GM12878 (cell line): ENCODE results near the gene MAML3. TPM values are rescaled to one million over a fixed set of nuclear protein-coding genes. Genes with fewer than 3 reads are reported as not detected.

ENCODE experiments used
- ATAC-seq: fragments of 200-7000 bp; cut with Tn5 transposase; 3 replicates; pipeline ENCODE4 v1.9.1; 2020; ENCODE audit warnings: mild to moderate bottlenecking, moderate library complexity
- BruUV-seq: library from RNA; stranded (reverse); fragments of 400-500 nt; replicated peaks from 2 replicates; lab custom pipeline; 2021; lab: Mats Ljungman, UMichigan
- CTCF ChIA-PET: fragments of 300-600 bp; sonication (Branson Sonifier 250); formaldehyde crosslinking; extraction: SDS; loops from one replicate; lab custom pipeline; 2021; ENCODE audit warnings: inconsistent platforms; lab: Yijun Ruan, JAX
- POLR2A ChIA-PET: fragments of 350-600 bp; formaldehyde crosslinking; extraction: SDS; loops from one replicate; lab custom pipeline; 2021; ENCODE audit warnings: inconsistent platforms; lab: Charles Lee
- RAD21 ChIA-PET: fragments of 300-600 bp; sonication (Branson Sonifier 250); formaldehyde crosslinking; loops from one replicate; lab custom pipeline; 2023; ENCODE audit warnings: antibody characterized with exemption; ENCODE audit not compliant: unreplicated experiment; lab: Charles Lee
- SMC1A ChIA-PET: fragments of 300-600 bp; sonication (Branson Sonifier 250); formaldehyde crosslinking; loops from one replicate; lab custom pipeline; 2023; ENCODE audit not compliant: unreplicated experiment, uncharacterized antibody; lab: Charles Lee
- DNase-seq: peaks from one replicate; pipeline ENCODE4 v3.0.0-alpha.2; 2011; ENCODE audit warnings: low read depth, low spot score
- FAIRE-seq: peaks from 3 replicates; lab custom pipeline; 2011; peaks lifted over from hg19 to GRCh38; lab: Jason Lieb, UNC
- H2AFZ ChIP-seq: 2 replicates; pipeline ENCODE4 v1.6.0; 2011; ENCODE audit warnings: low read depth, low read length, control low read depth; ENCODE audit not compliant: control insufficient read depth
- H3K27ac ChIP-seq: 2 replicates; pipeline ENCODE4 v1.5.1; 2011; ENCODE audit warnings: control low read depth; ENCODE audit not compliant: control insufficient read depth, insufficient read depth
- H3K27me3 ChIP-seq, 2 experiments: replicated peaks in 1 of 2; 2 replicates each; pipeline versions ENCODE4 v1.6.0 to v1.6.1; 2011; ENCODE audit warnings: low read length in 1 of 2; ENCODE audit not compliant: control insufficient read depth in 2 of 2, insufficient read depth in 2 of 2
- H3K36me3 ChIP-seq, 2 experiments: 2 replicates each; pipeline ENCODE4 v1.5.1; 2011; ENCODE audit warnings: low read length in 1 of 2; ENCODE audit not compliant: control insufficient read depth in 2 of 2, insufficient read depth in 2 of 2
- H3K4me1 ChIP-seq: 2 replicates; pipeline ENCODE4 v1.6.1; 2011; ENCODE audit warnings: mild to moderate bottlenecking, low read length, moderate library complexity, mixed read lengths; ENCODE audit not compliant: control insufficient read depth, insufficient read depth
- H3K4me2 ChIP-seq: 2 replicates; pipeline ENCODE4 v1.6.0; 2011; ENCODE audit warnings: control low read depth; ENCODE audit not compliant: control insufficient read depth, insufficient read depth
- H3K4me3 ChIP-seq: fragments of 200-600 bp; sonication (generic); 2 replicates; pipeline ENCODE4 v1.5.1; 2016
- H3K79me2 ChIP-seq: 2 replicates; pipeline ENCODE4 v1.6.0; 2011; ENCODE audit warnings: low read length; ENCODE audit not compliant: control insufficient read depth, insufficient read depth
- H3K9ac ChIP-seq: 2 replicates; pipeline ENCODE4 v1.8.0; 2011; ENCODE audit warnings: low read length, control low read depth, mixed read lengths; ENCODE audit not compliant: control insufficient read depth, insufficient read depth
- H3K9me3 ChIP-seq: replicated peaks from 3 replicates; pipeline ENCODE4 v1.5.1; 2011; ENCODE audit warnings: mild to moderate bottlenecking, low read length; ENCODE audit not compliant: control insufficient read depth, insufficient read depth
- H4K20me1 ChIP-seq: 2 replicates; pipeline ENCODE4 v1.6.0; 2011; ENCODE audit not compliant: control insufficient read depth, insufficient read depth
- ATF7 ChIP-seq: fragments of 450-650 bp; IDR thresholded peaks from 2 replicates; pipeline ENCODE4 v1.6.1; 2016; ENCODE audit warnings: low read depth, mild to moderate bottlenecking
- CBX5 ChIP-seq: sonication (generic); IDR thresholded peaks from 2 replicates; pipeline ENCODE4 v1.6.1; 2016; ENCODE audit warnings: low read depth, moderate library complexity, mild to moderate bottlenecking, inconsistent platforms
- CHD2 ChIP-seq: IDR thresholded peaks from 2 replicates; pipeline ENCODE4 v1.6.1; 2011; ENCODE audit warnings: low read depth, low read length, improper control_type of control experiment, borderline replicate concordance
- CREM ChIP-seq: IDR thresholded peaks from 2 replicates; pipeline ENCODE4 v1.6.1; 2014; ENCODE audit warnings: antibody characterized with exemption, low read depth
- MEF2B ChIP-seq: fragments of 450-650 bp; IDR thresholded peaks from 2 replicates; pipeline ENCODE4 v1.6.1; 2018; ENCODE audit warnings: mild to moderate bottlenecking, moderate library complexity; ENCODE audit not compliant: partially characterized antibody, poor library complexity, severe bottlenecking
- NFXL1 ChIP-seq: fragments of 450-650 bp; IDR thresholded peaks from 2 replicates; pipeline ENCODE4 v1.6.1; 2017; ENCODE audit warnings: antibody characterized with exemption, mild to moderate bottlenecking, borderline replicate concordance
- PAX8 ChIP-seq: fragments of 450-650 bp; IDR thresholded peaks from 2 replicates; pipeline ENCODE4 v1.6.1; 2017; ENCODE audit warnings: mild to moderate bottlenecking, moderate library complexity
- POLR2AphosphoS5 ChIP-seq: IDR thresholded peaks from 2 replicates; pipeline ENCODE4 v1.6.1; 2011; ENCODE audit warnings: mild to moderate bottlenecking, low read length, inconsistent platforms
- RAD21 ChIP-seq: IDR thresholded peaks from 2 replicates; pipeline ENCODE4 v1.6.1; 2011; ENCODE audit warnings: mild to moderate bottlenecking, low read depth, low read length, moderate library complexity; ENCODE audit not compliant: insufficient read depth
- SIN3A ChIP-seq: IDR thresholded peaks from 2 replicates; pipeline ENCODE4 v1.6.1; 2012; ENCODE audit warnings: low read depth, low read length, improper control_type of control experiment
- SP1 ChIP-seq: IDR thresholded peaks from one replicate; pipeline ENCODE4 v1.6.1; 2011; ENCODE audit warnings: low read depth, low read length
- SREBF2 ChIP-seq: IDR thresholded peaks from 2 replicates; pipeline ENCODE4 v1.6.1; 2012; ENCODE audit warnings: mild to moderate bottlenecking, low read length
- ZNF622 ChIP-seq: fragments of 450-650 bp; IDR thresholded peaks from 2 replicates; pipeline ENCODE4 v1.6.1; 2017; ENCODE audit warnings: mild to moderate bottlenecking, inconsistent platforms
- WGBS: methylation state at CpG from one replicate; pipeline ENCODE4 v1.1.6; 2016; ENCODE audit warnings: low lambda C conversion rate; ENCODE audit not compliant: insufficient replicate concordance, insufficient coverage; ENCODE audit errors: missing lambda C conversion rate; 5-methylcytosine and 5-hydroxymethylcytosine counted together
- in situ Hi-C: fragments of 300-500 bp; cut with MboI; formaldehyde crosslinking; loops from 9 replicates; pipeline ENCODE4 v1.14.3; 2018; ENCODE audit warnings: mixed read lengths
- intact Hi-C: fragments of 100-400 bp; cut with micrococcal nuclease; formaldehyde crosslinking; loops from one replicate; pipeline ENCODE4 v1.14.2; 2022; ENCODE audit not compliant: unreplicated experiment
- polyA plus RNA-seq, 11 experiments: library from polyadenylated mRNA; depleted of rRNA in 4 of 11; unstranded in 6 of 11; stranded (reverse) in 5 of 11; fragments of >200 nt; fragmentation: Nextera tagmentation in 4 of 11; fragmentation: Illumina TruSeq in 1 of 11; extraction: Ambion mirVana in 4 of 11; extraction: Trizol in 1 of 11; gene quantifications; 1 replicate in 1 of 11; 2 replicates in 10 of 11; pipeline versions ENCODE4 v1.2.1 to v1.2.3, GENCODE V29; 2011 to 2016; ENCODE audit warnings: inconsistent platforms in 2 of 11, missing spikeins in 2 of 11, low read depth in 1 of 11
- total RNA-seq, 4 experiments: library from RNA; depleted of rRNA in 3 of 4; stranded (reverse); fragments of >200 nt in 3 of 4; fragmentation: Illumina TruSeq in 1 of 4; extraction: Trizol in 1 of 4; gene quantifications; 2 replicates each; pipeline versions ENCODE4 v1.2.1 to v1.2.3, GENCODE V29; 2013 to 2021
- TF ChIP-seq, protein P1 (sequence below): fragments of 450-650 bp; conservative IDR thresholded peaks from 2 replicates; pipeline ENCODE4 v1.6.1; 2017; ENCODE audit warnings: mild to moderate bottlenecking, moderate library complexity
- TF ChIP-seq, protein P2 (sequence below): fragments of 450-650 bp; formaldehyde crosslinking; IDR thresholded peaks from 2 replicates; pipeline ENCODE4 v1.4.0; 2022; ENCODE audit warnings: mild to moderate bottlenecking, moderate library complexity
- TF ChIP-seq, protein P3 (sequence below): fragments of 450-650 bp; IDR thresholded peaks from 2 replicates; pipeline ENCODE4 v1.6.1; 2016; ENCODE audit warnings: mild to moderate bottlenecking, moderate library complexity, borderline replicate concordance

Gene MAML3
- total and polyA plus RNA-seq, 10 of the 15 experiments (the other 5 are each of a cell fraction or from before 2014, with no cell fraction given), result under 0.01 to 0.53 (median 0.06) TPM; not detected in 2

DNA sequence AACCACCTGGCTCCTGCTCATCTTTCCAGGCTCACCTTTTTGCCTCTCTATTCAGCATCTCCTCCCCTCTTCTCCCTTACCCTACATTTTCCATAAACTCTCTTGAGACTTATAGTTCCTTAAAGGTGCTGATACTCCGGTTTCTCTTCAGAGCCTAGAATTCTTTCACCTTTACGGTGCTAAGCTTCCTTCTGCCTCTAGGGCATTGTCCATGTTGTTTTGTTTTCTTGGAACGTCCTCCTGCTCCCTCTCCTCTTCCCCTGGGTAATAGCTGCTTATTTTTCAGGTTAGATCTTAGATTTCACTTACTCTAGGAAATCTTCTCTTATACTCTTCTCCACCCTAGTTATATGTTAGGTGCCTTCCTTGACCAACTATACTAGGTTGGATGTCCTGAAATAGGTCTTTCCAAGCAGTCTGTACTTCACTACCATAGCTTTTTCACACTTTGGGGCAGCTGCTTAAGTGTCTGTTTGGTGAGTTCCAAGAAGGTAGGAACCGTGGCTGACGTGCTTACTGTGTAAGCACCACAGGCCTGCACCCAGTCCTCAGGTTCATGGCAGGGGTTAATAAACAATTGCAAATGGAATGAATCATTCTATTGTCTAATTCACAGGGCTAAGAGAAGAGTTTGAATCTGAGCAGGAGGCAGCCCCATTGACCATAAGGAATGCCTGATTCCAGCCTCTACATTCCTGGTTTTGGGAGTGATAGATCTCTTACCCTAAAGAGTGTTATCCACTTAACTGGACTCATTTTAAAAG, 260.8 kb downstream of the MAML3 start:
- Histone ChIP-seq H3K9me3 (no peaks in the 10 kb centered on the region; the same call in 2 of the 3 replicates), H3K27ac (no peak overlapping the region), H3K27me3 (peaks cover 1 to 2% of the 10 kb centered on the region in 2 experiments; a peak in 1 of 4 replicates), H3K4me1 (no peaks in the 10 kb centered on the region), H3K4me2 (no peak overlapping the region), H3K36me3 (no peaks in the 10 kb centered on the region), H3K9ac (no peak overlapping the region), H2AFZ (no peak overlapping the region), H3K4me3 (no peak overlapping the region), H4K20me1 (no peaks in the 10 kb centered on the region), H3K79me2 (no peaks in the 10 kb centered on the region)
- DNase-seq (no peak), FAIRE-seq (no peak), ATAC-seq (no peak)
- POLR2A ChIA-PET, result no interaction called here
- WGBS, result 32% methylated on average over 5 of the region's 5 CpGs
- intact Hi-C loops (no loop called here), in situ Hi-C loops (no loop called here)
- CTCF ChIA-PET, result no interaction called here
- BruUV-seq, result no TSS peak
- RAD21 ChIA-PET, result no interaction called here
- SMC1A ChIA-PET, result no interaction called here
- TF ChIP-seq, protein P1, sequence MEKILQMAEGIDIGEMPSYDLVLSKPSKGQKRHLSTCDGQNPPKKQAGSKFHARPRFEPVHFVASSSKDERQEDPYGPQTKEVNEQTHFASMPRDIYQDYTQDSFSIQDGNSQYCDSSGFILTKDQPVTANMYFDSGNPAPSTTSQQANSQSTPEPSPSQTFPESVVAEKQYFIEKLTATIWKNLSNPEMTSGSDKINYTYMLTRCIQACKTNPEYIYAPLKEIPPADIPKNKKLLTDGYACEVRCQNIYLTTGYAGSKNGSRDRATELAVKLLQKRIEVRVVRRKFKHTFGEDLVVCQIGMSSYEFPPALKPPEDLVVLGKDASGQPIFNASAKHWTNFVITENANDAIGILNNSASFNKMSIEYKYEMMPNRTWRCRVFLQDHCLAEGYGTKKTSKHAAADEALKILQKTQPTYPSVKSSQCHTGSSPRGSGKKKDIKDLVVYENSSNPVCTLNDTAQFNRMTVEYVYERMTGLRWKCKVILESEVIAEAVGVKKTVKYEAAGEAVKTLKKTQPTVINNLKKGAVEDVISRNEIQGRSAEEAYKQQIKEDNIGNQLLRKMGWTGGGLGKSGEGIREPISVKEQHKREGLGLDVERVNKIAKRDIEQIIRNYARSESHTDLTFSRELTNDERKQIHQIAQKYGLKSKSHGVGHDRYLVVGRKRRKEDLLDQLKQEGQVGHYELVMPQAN, result no peak
- no peak for TF ChIP-seq ATF7
- no peak for TF ChIP-seq CHD2
- no peak for TF ChIP-seq NFXL1
- no peak for TF ChIP-seq PAX8
- no peak for TF ChIP-seq MEF2B
- no peak for TF ChIP-seq ZNF622
- TF ChIP-seq SIN3A, result no peak
- no peak for TF ChIP-seq SP1
- TF ChIP-seq, protein P2, sequence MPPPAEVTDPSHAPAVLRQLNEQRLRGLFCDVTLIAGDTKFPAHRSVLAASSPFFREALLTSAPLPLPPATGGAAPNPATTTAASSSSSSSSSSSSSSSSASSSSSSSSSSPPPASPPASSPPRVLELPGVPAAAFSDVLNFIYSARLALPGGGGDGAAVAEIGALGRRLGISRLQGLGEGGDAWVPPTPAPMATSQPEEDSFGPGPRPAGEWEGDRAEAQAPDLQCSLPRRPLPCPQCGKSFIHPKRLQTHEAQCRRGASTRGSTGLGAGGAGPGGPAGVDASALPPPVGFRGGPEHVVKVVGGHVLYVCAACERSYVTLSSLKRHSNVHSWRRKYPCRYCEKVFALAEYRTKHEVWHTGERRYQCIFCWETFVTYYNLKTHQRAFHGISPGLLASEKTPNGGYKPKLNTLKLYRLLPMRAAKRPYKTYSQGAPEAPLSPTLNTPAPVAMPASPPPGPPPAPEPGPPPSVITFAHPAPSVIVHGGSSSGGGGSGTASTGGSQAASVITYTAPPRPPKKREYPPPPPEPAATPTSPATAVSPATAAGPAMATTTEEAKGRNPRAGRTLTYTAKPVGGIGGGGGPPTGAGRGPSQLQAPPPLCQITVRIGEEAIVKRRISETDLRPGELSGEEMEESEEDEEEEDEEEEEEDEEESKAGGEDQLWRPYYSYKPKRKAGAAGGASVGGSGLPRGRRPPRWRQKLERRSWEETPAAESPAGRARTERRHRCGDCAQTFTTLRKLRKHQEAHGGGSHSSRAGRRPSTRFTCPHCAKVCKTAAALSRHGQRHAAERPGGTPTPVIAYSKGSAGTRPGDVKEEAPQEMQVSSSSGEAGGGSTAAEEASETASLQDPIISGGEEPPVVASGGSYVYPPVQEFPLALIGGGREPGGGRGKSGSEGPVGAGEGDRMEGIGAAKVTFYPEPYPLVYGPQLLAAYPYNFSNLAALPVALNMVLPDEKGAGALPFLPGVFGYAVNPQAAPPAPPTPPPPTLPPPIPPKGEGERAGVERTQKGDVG (CRISPR knock-in tag), result no peak
- no peak for TF ChIP-seq POLR2AphosphoS5
- no peak for TF ChIP-seq SREBF2
- no peak for TF ChIP-seq CREM
- no peak for TF ChIP-seq CBX5
- TF ChIP-seq RAD21, result no peak
- TF ChIP-seq, protein P3, sequence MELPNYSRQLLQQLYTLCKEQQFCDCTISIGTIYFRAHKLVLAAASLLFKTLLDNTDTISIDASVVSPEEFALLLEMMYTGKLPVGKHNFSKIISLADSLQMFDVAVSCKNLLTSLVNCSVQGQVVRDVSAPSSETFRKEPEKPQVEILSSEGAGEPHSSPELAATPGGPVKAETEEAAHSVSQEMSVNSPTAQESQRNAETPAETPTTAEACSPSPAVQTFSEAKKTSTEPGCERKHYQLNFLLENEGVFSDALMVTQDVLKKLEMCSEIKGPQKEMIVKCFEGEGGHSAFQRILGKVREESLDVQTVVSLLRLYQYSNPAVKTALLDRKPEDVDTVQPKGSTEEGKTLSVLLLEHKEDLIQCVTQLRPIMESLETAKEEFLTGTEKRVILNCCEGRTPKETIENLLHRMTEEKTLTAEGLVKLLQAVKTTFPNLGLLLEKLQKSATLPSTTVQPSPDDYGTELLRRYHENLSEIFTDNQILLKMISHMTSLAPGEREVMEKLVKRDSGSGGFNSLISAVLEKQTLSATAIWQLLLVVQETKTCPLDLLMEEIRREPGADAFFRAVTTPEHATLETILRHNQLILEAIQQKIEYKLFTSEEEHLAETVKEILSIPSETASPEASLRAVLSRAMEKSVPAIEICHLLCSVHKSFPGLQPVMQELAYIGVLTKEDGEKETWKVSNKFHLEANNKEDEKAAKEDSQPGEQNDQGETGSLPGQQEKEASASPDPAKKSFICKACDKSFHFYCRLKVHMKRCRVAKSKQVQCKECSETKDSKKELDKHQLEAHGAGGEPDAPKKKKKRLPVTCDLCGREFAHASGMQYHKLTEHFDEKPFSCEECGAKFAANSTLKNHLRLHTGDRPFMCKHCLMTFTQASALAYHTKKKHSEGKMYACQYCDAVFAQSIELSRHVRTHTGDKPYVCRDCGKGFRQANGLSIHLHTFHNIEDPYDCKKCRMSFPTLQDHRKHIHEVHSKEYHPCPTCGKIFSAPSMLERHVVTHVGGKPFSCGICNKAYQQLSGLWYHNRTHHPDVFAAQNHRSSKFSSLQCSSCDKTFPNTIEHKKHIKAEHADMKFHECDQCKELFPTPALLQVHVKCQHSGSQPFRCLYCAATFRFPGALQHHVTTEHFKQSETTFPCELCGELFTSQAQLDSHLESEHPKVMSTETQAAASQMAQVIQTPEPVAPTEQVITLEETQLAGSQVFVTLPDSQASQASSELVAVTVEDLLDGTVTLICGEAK, result no peak
